HG03442 (cell line): Measurements from ENCODE around the gene SH2D3C.
A peak's percentile ranks its signal among the peaks of the same experiment; 100 is the strongest.

Source experiments
- ATAC-seq: cut with Tn5 transposase; IDR thresholded peaks from one replicate; pipeline ENCODE4 v1.9.1; 2021; ENCODE audit warnings: mild to moderate bottlenecking, moderate library complexity; ENCODE audit not compliant: unreplicated experiment

The SH2D3C gene

DNA sequence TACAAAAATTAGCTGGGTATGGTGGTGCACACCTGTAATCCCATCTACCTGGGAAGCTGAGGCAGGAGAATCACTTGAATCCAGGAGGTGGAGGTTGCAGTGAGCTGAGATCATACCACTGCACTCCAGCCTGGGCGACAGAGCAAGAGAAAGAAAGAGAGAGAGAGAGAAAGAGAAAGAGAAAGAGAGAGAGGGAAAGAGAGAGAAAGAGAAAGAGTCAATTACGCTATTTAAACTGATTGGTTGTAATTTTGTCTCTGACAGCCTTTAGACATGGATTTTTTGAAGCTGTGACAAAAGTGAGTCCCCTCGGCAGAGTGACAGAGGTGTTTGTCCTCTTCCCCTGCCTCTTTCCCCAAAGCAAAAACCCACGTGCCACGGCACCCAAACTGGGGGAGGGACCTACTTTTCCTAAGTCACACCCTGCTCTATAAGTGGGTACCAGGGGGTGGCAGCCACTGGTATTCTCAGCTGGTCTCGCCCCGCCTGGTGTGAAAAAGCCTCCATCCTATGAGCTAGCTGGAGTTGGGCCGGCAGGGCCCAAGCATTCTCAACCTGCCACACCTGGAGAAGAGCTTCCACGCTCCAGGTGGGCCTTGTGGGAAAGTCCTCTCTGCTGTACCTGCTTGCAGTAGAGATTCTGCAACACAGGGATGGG, 75.0 kb downstream of the SH2D3C start:
- no peak for ATAC-seq

DNA sequence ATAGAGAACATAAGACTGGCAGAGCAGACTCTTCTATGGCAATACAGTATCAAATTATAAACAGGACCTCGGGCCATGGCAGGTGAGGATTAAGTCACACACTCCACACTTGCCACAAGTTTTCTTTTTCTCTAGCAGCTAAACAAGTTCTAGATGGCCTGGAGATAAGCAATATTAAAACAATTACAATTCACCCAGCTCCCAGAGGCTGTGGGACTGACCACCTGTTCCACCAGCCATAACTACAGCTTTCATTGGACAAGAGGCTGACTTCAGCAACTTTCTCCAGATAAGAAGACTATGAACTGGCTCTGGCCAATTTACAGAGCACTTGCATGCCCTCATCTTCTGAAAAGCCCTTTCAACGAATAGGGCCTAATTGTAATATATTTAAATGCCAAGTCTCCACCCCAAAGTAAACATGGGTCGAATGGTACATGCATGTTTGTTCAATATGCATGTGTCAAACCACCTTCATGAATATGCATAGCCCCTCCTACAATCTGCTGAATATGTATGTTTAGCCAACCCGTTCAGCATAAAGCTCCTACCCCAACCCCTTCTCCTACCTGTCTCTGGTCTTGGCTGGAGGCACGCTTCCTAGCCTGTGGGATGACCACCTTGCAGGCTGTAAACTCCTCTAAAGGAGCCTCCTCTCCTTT, 77.7 kb downstream of the SH2D3C start:
- ATAC-seq: no peak

DNA sequence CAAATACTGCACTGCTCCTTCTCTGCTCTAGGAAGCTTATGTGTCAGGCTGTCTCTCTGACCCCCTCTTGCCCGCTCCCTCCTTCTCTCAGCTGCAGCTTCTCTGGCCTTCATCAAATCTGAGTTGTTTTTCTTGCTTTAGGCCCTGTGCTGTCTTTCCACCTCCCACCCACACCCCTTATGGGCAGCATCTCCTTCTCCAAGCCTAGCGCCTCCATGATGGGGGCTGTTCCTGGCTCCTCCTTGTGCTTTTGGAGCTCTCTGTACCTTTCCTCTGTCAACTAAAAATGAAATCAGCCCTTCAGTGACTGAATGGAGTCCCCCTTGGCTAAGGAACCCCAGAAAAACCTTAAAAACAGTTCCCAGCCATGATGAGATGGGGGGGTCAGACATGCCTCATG, 78.3 kb downstream of the SH2D3C start:
- no peak for ATAC-seq

DNA sequence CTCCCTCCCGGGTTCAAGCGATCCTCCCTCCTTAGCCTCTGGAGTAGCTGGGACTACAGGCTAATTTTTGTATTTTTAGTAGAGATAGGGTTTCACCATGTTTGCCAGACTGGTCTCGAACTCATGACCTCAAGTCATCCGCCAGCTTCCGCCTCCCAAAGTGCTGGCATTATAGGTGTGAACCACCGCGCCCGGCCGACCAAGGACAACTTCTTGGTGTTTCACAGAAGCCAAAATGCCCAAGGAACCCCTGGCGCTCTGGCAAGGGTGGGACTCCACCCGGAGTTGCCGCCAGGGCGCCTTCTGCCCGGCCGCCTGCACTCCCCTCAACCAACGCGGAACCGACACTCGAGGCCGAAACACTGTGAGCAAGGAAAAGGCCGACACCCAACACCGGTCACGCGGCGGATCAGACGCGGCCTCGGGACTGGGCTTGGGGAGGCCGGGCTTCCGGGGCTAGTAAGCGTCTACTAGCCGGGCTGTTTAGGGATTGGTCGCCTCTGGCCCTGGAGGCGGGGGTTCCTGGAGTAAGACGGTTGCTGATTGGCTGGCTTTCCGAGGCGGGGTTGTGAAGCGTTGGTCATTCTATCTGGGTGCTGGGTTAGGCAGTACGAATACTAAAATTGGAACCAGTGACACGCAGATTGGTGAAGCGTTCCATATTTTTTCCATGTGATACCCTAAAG, 79.3 kb downstream of the SH2D3C start:
- ATAC-seq: peak; percentile 72

DNA sequence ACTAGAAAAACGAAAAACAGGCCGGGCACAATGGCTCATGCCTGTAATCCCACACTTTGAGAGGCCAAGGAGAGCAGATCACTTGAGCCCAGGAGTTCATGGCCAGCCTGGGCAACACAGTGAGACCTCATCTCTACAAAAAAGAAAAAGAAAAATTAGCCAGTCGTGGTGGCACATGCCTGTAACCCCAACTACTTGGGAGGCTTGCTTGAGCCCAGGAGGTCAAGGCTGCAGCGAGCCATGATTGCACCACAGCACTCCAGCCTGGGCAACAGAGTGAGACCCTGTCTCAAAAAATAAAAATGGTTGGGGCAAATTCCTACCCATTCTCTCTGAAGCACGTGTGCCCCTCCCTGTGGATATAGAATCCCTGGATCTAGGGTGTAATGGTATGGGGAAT, 80.1 kb downstream of the SH2D3C start:
- no peak for ATAC-seq

DNA sequence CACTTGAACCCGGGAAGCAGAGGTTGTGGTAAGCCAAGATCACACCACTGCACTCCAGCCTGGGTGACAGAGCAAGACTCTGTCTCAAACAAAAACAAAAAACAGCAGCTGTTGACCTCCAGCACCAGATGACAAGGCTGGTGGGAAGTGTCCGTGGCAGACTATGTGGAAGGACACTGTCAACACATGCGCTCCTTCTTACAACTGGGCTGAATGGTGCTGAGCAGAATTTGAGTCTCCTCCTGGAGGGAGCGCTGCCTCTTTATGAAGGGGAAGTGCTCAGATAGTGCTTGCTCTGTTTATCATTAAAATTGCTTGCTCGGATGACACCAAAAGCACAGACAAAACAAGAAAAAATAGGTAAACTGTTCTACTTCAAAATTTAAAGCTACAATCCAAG, 80.9 kb downstream of the SH2D3C start:
- no peak for ATAC-seq

DNA sequence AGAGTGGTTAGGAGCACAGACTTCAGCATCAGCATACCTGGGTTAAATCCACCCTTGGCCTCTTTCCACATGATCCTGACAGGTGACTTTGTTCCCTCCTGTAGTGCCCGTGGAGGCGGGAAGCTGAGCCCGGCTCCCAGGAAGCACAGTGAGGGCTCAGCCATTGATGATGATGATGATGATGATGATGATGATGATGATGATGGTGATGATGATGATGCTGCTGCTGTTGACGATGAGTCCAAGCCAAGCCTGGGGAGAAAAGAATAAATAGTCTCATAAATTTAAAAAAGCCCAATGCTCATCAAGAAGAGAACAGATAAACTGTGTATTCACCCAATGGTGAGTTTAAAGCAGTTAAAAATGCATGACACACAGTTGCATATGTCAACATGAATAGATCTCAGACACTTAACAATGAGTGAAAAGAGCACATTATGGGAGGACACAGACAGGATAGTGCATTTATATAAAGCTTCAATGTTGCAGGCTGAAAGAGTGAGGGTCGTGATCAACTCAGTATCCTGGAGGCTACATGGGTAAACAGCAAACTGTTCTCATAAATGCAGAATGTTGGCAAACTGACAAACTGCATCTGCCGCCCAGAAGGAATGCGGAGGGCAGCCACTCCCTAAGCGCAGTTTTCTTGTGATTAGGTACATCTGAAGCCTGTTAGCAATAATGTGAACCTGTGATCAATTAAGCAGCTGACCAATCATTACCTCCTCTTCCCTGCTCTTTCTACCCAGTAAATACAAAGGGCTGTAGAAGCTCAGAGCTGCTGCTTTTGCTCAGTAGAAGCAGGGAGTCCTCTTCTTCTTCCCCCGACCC, 83.4 kb downstream of the SH2D3C start:
- ATAC-seq: no peak

DNA sequence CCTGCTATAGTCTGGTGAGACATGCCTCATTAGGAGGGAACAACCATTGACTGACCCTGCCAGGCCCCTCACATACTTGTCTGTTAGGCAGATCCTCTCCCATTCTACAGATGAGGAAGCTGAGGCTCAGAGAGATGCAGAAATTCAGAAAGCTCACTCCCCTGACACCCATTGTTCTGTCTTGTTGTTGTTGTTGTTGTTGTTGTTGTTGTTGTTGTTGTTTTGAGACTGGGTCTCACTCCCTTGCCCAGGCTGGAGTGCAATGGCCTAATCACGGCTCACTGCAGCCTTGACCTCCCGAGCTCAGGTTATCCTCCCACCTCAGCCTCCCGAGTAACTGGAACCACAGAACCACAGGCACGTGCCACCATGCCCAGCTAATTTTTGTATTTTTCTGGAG, 84.8 kb downstream of the SH2D3C start:
- ATAC-seq: no peak

DNA sequence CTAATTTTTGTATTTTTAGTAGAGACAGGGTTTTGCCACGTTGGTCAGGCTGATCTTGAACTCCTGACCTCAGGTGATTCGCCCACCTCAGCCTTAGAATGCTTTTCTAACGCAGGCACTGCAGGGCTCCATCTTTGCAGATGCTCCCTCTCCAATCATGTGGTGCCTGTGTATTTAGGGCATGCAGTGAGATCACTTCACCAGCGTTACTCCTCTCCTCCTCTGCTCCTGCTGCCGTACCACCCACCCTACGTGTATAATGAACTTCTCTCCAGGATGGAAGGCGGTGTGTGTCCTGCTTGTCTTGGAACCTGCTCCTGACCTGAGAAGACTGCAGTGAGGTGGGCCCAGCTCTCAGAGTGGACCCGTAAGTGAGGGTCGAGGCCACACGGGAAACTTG, 85.3 kb downstream of the SH2D3C start:
- ATAC-seq: no peak

DNA sequence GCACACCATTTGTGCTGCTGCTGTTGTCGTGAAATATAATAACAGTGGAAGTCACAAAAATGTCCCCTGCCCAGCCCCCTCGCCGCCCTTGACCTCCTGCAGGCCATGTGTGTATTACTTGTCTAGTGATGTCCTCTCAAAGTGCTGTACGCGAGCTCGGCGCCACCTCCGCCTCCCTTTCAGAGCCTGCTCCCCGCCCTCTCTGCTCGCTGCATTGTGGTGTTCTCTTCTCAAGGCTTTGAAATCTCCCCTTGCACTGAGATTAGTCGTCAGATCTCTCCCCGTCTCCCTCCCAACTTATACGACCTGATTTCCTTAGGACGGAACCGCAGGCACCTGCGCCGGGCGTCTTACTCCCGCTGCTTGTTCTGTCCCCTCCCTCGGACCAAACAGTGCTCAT, 86.4 kb downstream of the SH2D3C start:
- ATAC-seq: no peak

DNA sequence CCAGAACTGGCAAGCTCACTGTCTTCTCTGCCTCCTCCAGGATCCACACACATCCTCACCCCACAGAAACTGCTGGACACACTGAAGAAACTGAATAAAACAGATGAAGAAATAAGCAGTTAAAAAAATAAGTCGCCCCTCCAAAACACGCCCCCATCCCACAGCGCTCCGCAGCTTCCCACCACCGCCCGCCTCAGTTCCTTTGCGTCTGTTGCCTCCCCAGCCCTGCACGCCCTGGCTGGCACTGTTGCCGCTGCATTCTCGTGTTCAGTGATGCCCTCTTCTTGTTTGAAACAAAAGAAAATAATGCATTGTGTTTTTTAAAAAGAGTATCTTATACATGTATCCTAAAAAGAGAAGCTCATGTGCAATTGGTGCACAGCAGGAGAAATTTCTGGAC, 87.7 kb downstream of the SH2D3C start:
- no peak for ATAC-seq

DNA sequence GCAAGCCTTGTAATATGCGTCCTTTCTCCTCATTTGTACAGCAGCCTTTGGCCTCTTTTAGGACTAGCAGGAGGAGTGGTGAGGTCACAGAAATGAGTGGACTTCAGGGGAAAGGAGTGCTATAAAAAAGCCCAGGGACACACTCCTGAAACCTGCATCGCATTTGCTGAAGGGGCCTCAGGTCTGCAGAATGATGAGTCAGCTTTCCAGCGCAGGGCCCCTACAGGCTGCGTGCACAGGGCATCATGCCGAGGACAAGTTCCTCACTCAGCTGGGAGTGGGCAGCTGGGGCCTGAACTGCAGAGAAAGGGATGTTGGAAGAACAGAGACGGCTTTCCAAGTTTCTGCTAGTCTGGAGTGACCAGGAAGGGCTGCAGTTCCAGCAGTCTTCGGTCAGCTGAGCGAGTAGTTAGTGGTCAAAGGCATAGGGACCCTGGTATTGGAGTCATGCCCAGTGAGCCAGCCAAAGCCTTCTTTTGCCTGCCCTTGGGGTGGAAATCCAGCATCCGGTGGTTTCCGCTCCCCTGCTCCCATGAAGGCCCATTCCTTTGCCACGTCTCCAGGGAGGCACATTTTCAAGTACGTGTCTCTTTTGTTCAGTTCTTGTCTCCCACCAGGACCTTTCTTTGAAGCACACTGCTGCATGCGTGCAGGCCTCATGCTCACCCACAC, 89.0 kb downstream of the SH2D3C start:
- ATAC-seq: no peak
